ENCODE results near the gene RS1.
A peak's percentile ranks its signal among the peaks of the same experiment; 100 is the strongest.

RS1 gene

DNA sequence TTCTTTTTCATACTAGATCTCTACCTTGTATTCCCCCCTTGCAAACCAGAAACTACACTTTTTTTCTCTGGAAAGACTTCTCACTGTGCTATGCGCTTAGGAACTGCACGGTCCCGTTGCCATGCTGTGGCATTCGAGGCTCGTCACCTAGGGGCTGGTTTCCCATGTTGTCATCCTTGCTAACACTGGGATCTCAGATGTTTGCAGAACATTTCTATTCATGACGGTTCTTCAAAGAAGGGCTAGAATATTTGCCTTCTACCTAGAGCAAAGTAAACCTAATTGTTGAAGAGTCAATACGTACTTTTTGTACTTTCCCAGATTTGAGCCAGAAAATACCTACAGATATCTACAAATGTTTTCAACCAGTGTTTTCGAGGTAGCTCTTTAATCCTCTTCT is 41.0 kb downstream of the RS1 start:
- DNase-seq (ENCODE audit: insufficient read length): no peak
- no peak for FAIRE-seq

DNA sequence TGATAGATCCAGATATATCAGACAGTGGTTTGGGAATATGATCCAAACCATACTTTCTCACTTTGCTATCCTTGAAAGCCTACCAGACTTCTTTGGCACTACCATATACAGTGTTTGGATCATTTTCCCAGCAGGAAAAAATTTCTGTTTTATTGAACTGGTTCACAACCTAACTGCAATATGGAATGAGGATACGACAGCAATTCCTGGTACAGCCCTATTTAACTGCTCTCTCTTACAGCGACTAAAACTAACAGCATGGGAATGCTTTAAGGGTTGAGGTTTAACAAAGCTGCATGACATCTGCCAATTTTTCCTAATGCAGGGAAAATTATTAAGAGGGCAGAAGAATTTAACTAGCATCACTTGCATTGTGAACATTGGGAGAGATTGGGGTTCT is 47.3 kb downstream of the RS1 start:
- TF ChIP-seq POLR2A (IDR thresholded peaks at IDR 0.05; ENCODE audit: low read depth, low read length) (no peak), TAF1 (IDR thresholded peaks at IDR 0.05; ENCODE audit: borderline replicate concordance, low read depth, low read length) (no peak), POLR2AphosphoS5 (IDR thresholded peaks at IDR 0.05; ENCODE audit: low read depth, low read length) (no peak)
- DNase-seq (ENCODE audit: insufficient read length): no peak
- FAIRE-seq: no peak

More for the DNA sequence above, 41.0 kb downstream of the RS1 start:
- TF ChIP-seq TAF1 (IDR thresholded peaks at IDR 0.05; ENCODE audit: borderline replicate concordance, low read depth, low read length) (no peak), POLR2AphosphoS5 (IDR thresholded peaks at IDR 0.05; ENCODE audit: low read depth, low read length) (no peak), POLR2A (IDR thresholded peaks at IDR 0.05; ENCODE audit: low read depth, low read length) (no peak)

DNA sequence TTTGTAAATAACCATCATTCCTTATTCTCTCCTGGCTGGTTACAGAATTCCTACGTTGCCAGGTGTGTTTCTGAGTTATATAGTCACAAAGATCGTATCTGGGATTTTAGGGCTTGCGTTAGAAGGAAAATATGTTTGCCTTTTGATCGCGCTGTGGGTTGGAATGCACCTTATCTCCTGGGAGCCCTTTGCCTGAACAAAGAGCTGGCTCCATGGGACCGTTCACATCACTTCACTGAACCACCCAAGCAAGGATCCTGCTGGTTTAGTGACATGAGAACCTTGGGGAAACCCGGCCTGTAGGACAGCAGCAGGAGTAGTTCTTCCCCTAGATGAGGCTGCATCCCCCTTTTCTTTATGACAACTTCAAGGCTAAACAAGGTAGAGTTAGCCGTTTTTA is 51.6 kb downstream of the RS1 start:
- TF ChIP-seq POLR2A (IDR thresholded peaks at IDR 0.05; ENCODE audit: low read depth, low read length) (no peak), POLR2AphosphoS5 (IDR thresholded peaks at IDR 0.05; ENCODE audit: low read depth, low read length) (no peak), TAF1 (IDR thresholded peaks at IDR 0.05; ENCODE audit: borderline replicate concordance, low read depth, low read length) (no peak)
- FAIRE-seq (no peak), DNase-seq (ENCODE audit: insufficient read length) (no peak)

DNA sequence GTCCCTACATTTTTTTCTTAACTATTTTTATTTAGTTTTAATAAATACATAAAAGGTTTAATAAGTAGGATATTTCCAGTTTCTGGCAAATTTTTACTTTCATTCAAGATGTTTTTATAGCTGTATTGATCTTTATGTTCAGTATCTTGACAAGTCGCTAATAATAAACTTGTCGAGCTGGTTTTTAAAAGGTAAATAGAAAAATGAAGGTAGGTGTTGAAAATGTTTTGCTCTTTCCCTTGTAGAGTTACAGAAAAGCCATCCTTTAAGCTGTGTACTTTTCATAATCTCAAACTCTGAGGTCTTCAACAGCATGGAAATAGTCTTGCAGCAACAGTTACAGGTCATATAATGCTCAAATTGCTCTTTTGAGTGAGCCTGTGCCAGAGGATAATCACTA is 52.6 kb downstream of the RS1 start:
- DNase-seq (ENCODE audit: insufficient read length) (no peak), FAIRE-seq (no peak)
- TF ChIP-seq TAF1 (IDR thresholded peaks at IDR 0.05; ENCODE audit: borderline replicate concordance, low read depth, low read length) (no peak), POLR2A (IDR thresholded peaks at IDR 0.05; ENCODE audit: low read depth, low read length) (no peak), POLR2AphosphoS5 (IDR thresholded peaks at IDR 0.05; ENCODE audit: low read depth, low read length) (no peak)

DNA sequence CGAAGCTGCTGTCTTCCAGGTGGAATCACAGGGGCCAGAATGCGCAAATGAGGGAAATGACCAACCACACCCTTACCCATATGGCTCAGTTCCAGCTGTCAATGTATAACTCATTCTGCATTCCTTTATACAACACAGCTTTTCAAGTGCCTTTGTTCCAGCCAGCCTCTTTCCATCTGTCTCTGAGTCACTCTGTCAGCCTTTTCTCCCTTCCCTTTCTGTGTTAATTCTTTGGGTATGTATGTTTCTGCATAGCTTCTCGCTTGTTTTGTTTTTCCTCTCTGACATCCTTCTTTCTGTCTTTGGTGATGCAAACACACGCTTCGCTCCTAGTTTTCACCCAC is 54.5 kb downstream of the RS1 start:
- TF ChIP-seq TAF1 (IDR thresholded peaks at IDR 0.05; ENCODE audit: borderline replicate concordance, low read depth, low read length) (no peak), POLR2AphosphoS5 (IDR thresholded peaks at IDR 0.05; ENCODE audit: low read depth, low read length) (no peak), POLR2A (IDR thresholded peaks at IDR 0.05; ENCODE audit: low read depth, low read length) (no peak)
- DNase-seq (ENCODE audit: insufficient read length): no peak
- FAIRE-seq: no peak

DNA sequence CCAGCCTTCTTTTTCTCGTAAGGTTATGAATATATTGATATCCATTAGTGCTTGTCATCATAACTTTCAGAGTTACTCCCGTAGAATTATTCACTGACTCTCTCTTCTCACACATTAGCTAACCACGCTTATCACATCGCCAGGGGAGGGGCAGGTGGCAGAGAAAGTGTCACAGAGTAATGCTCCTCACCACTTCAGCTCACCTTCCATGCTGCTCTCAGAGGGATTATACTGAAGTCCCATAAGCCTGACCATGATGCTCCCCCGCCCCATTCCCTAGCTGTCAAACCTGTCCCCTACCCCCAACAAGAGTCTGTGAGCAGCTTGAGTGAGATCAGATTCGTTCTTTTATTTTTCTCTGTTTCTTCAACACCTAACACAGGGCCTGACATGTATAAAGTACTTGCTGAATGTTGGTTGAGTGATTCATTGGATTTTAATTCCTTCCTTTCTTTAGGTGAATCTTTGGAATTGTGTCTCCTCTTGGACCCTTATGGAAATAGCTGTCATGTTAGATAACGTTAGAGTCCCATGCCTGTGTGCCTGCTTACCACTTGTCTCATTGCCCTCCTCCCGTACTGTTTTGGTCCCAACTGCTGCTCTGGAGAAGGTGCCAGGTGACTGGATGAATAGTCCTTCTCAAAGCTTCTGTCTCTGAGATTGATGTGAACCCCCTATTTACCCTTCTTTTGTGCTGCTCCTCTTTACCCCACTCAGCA is 55.1 kb downstream of the RS1 start:
- FAIRE-seq (no peak), DNase-seq (ENCODE audit: insufficient read length) (no peak)
- TF ChIP-seq POLR2A (IDR thresholded peaks at IDR 0.05; ENCODE audit: low read depth, low read length) (no peak), TAF1 (IDR thresholded peaks at IDR 0.05; ENCODE audit: borderline replicate concordance, low read depth, low read length) (no peak), POLR2AphosphoS5 (IDR thresholded peaks at IDR 0.05; ENCODE audit: low read depth, low read length) (no peak)

DNA sequence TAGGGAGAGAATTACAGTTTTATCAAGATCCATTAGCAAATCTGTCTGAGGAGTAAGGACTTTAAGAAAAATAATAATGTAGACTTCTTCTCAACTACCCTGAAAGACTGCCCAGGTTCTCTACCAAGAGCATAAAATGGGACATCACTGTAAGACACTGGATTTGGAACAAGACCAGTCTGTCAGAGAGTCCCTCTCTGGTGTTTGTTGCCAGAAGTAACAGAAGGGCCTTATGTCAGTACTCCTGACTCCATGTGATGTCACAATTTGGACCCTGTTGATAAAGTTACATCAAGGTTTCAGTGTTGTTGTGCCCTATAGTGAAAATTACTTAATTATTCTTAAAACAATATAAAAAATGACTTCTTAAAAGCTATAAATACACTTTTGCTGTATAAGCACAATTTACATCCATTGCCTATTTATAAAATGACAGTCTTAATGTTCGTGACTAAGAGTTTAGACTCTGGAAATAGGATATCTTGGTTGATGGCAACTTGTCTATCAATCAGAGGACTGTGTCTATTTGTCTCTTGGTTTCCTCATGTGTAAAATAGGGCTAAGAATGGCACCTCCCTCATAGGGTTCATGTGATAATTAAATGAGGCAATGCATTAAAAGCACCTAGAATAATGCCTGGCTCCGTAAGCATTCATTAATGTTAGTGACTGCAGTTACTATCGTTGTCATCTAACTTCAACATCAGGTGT is 57.8 kb downstream of the RS1 start:
- DNase-seq (ENCODE audit: insufficient read length) (no peak), FAIRE-seq (no peak)
- TF ChIP-seq POLR2A (IDR thresholded peaks at IDR 0.05; ENCODE audit: low read depth, low read length): no peak
- no peak for TF ChIP-seq TAF1 (IDR thresholded peaks at IDR 0.05; ENCODE audit: borderline replicate concordance, low read depth, low read length)
- no peak for TF ChIP-seq POLR2AphosphoS5 (IDR thresholded peaks at IDR 0.05; ENCODE audit: low read depth, low read length)

DNA sequence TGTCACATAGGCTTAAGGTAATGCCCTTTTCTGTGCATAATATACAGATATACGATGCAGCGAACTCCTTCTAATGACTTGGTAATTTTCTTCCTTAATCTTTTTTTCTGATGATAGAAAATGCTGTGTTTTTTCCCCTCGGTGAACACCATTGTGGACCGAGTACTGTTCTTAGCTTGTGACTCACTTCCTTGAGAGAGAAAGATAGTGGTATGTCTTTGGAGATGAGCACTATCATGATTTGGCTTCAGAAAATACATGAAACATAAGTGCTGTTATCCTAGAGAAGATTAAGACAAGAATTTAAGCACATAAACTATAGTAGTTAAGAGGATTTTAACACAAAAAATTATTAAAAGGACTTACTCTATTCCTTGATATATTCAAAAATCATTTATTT is 63.9 kb downstream of the RS1 start:
- FAIRE-seq (no peak), DNase-seq (ENCODE audit: insufficient read length) (no peak)
- TF ChIP-seq POLR2AphosphoS5 (IDR thresholded peaks at IDR 0.05; ENCODE audit: low read depth, low read length): no peak
- TF ChIP-seq TAF1 (IDR thresholded peaks at IDR 0.05; ENCODE audit: borderline replicate concordance, low read depth, low read length): no peak
- TF ChIP-seq POLR2A (IDR thresholded peaks at IDR 0.05; ENCODE audit: low read depth, low read length): no peak

DNA sequence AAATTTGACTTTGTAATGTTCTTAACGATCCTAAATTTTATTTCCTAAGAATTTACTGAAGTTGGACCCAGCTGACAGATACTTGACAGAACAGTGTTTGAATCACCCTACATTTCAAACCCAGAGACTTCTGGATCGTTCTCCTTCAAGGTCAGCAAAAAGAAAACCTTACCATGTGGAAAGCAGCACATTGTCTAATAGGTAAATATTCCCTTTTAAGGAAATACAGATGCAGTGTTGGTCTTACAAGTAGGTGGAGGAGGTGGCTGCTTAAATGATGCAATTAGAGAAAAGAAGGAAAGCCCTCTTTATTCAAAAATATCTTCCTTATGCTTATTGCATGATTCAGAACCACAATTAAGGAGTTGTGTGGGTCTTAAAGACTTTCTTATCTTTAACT is 73.5 kb downstream of the RS1 start:
- FAIRE-seq: no peak
- no peak for DNase-seq (ENCODE audit: insufficient read length)
- TF ChIP-seq POLR2AphosphoS5 (IDR thresholded peaks at IDR 0.05; ENCODE audit: low read depth, low read length) (no peak), TAF1 (IDR thresholded peaks at IDR 0.05; ENCODE audit: borderline replicate concordance, low read depth, low read length) (no peak)

DNA sequence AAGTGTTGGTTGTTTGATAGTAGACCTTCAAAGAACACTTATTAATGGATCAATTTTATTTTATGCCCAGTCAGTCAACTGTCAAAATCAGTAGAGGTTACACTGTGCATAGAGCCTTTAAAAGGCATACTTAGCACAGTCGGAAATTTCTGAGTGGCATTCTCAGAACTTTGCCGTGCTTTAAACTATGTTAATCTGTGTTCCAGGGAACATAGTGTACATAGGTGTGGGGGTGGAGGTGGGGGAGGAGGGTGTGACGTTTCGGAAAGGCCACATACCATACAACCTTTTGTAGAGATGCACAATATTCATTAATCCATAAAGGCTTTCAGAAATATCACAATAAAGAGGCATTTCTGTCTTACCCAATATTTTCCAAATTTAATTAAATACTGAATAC is 75.8 kb downstream of the RS1 start:
- TF ChIP-seq POLR2AphosphoS5 (IDR thresholded peaks at IDR 0.05; ENCODE audit: low read depth, low read length) (no peak), TAF1 (IDR thresholded peaks at IDR 0.05; ENCODE audit: borderline replicate concordance, low read depth, low read length) (no peak)
- no peak for FAIRE-seq
- DNase-seq (ENCODE audit: insufficient read length): no peak

DNA sequence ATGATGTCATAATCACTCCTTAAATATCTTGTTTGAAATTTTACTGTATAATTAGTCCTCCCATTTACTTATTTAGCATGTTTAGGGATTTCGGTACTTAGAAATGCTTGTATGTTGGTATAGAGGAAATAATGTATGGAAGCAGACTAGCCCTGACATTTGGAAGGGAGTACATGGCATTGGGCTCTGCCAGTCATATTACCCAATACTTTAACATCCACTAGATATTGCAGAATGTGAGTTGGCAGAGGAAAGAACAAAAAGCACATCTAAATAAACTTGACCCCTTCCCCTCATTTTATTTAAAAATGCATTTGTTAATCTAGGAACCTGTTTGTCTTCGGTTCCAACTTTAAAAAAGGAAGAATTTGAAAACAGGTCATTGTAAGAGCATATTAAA is 77.8 kb downstream of the RS1 start:
- FAIRE-seq: peak; percentile 5
- TF ChIP-seq POLR2A (IDR thresholded peaks at IDR 0.05; ENCODE audit: low read depth, low read length) (no peak), POLR2AphosphoS5 (IDR thresholded peaks at IDR 0.05; ENCODE audit: low read depth, low read length) (no peak), TAF1 (IDR thresholded peaks at IDR 0.05; ENCODE audit: borderline replicate concordance, low read depth, low read length) (no peak)
- no peak for DNase-seq (ENCODE audit: insufficient read length)

DNA sequence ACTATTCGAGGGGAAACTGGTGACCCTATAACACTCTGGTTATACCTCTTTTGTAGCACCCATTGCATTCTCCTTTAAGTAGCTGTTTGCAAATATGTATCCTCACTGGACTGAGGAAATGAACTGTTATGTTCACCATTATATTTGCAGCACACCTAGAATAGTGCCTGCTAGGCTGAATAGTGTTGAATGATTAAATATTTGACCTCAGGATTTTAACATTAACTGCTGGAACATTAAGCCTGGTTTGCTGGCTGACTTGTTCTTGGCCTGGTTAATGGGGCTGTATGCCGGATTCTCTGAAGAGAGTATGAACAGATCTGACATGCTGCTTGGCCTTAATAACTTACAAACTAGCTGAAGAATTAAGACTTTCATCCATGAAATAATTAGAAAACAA is 80.1 kb downstream of the RS1 start:
- FAIRE-seq (no peak), DNase-seq (ENCODE audit: insufficient read length) (no peak)
- TF ChIP-seq POLR2AphosphoS5 (IDR thresholded peaks at IDR 0.05; ENCODE audit: low read depth, low read length) (no peak), TAF1 (IDR thresholded peaks at IDR 0.05; ENCODE audit: borderline replicate concordance, low read depth, low read length) (no peak), POLR2A (IDR thresholded peaks at IDR 0.05; ENCODE audit: low read depth, low read length) (no peak)

Data from GM12892 (cell line).